K562 (cell line): ENCODE data around the gene MALRD1. TPM values are rescaled to one million over a fixed set of nuclear protein-coding genes. Genes with fewer than 3 reads are reported as not detected.

Experiments
- ATAC-seq: fragments of 200-7000 bp; cut with Tn5 transposase; 3 replicates; pipeline ENCODE4 v1.9.1; 2020; ENCODE audit warnings: moderate library complexity
- BruUV-seq: library from RNA; stranded (reverse); fragments of 400-500 nt; replicated peaks from 2 replicates; lab custom pipeline; 2021; lab: Mats Ljungman, UMichigan
- CTCF ChIA-PET: fragments of 300-600 bp; formaldehyde crosslinking; extraction: SDS; loops from one replicate; lab custom pipeline; 2021; ENCODE audit warnings: low intra/inter-chr PET ratio; lab: Yijun Ruan, JAX
- POLR2A ChIA-PET: fragments of 300-600, 350-650 bp; sonication (Branson Sonifier 250); formaldehyde crosslinking; extraction: SDS; loops from one replicate; lab custom pipeline; 2021; ENCODE audit warnings: antibody characterized with exemption, inconsistent platforms; lab: Yijun Ruan, JAX
- DNase-seq, 4 experiments: peaks; one replicate each; pipeline versions ENCODE4 v3.0.0 to v3.0.0-alpha.2; 2011 to 2018; ENCODE audit warnings: low spot score in 3 of 4, mixed read lengths in 3 of 4; ENCODE audit errors: extremely low read depth in 1 of 4
- FAIRE-seq: peaks from 2 replicates; lab custom pipeline; 2011; peaks lifted over from hg19 to GRCh38; lab: Jason Lieb, UNC
- H2AFZ ChIP-seq: 2 replicates; pipeline ENCODE4 v1.6.0; 2011; ENCODE audit warnings: low read depth, low read length, control low read depth, inconsistent platforms
- H3K27ac ChIP-seq: fragments of 200-600 bp; 3 replicates; pipeline ENCODE4 v1.8.0; 2011; ENCODE audit warnings: low read depth, mild to moderate bottlenecking, control low read depth, inconsistent platforms, low read length, moderate library complexity, mixed read lengths; ENCODE audit errors: extremely low read depth
- H3K27me3 ChIP-seq, 2 experiments: fragments of 300-600 bp in 1 of 2; 2 replicates in 1 of 2; 3 replicates in 1 of 2; pipeline versions ENCODE4 v1.6.0 to v1.8.0; 2011; ENCODE audit warnings: inconsistent platforms in 2 of 2, low read length in 2 of 2, mild to moderate bottlenecking in 1 of 2, mixed read lengths in 1 of 2, moderate library complexity in 1 of 2; ENCODE audit not compliant: control insufficient read depth in 2 of 2, insufficient read depth in 2 of 2
- H3K36me3 ChIP-seq: fragments of 300-600 bp; 3 replicates; pipeline ENCODE4 v1.8.0; 2011; ENCODE audit warnings: mild to moderate bottlenecking, low read length, inconsistent platforms; ENCODE audit not compliant: control insufficient read depth, insufficient read depth
- H3K4me1 ChIP-seq, 2 experiments: fragments of 200-600 bp in 1 of 2; replicated peaks in 1 of 2; 2 replicates in 1 of 2; 3 replicates in 1 of 2; pipeline versions ENCODE4 v1.5.1 to v1.8.0; 2011; ENCODE audit warnings: inconsistent platforms in 2 of 2, low read length in 2 of 2, mild to moderate bottlenecking in 1 of 2, mixed read lengths in 1 of 2, moderate library complexity in 1 of 2; ENCODE audit not compliant: control insufficient read depth in 2 of 2, insufficient read depth in 2 of 2
- H3K4me2 ChIP-seq: 2 replicates; pipeline ENCODE4 v1.6.1; 2011; ENCODE audit warnings: low read length, control low read depth, inconsistent platforms, mixed read lengths; ENCODE audit not compliant: insufficient read depth
- H3K4me3 ChIP-seq: fragments of 200-600 bp; sonication (generic), shearing (Covaris generic); 2 replicates; pipeline ENCODE4 v1.5.1; 2016; ENCODE audit warnings: control low read depth, inconsistent platforms
- H3K79me2 ChIP-seq: fragments of 200-600 bp; 3 replicates; pipeline ENCODE4 v1.8.0; 2011; ENCODE audit warnings: low read length, inconsistent platforms; ENCODE audit not compliant: control insufficient read depth, insufficient read depth
- H3K9ac ChIP-seq, 2 experiments: 2 replicates each; pipeline versions ENCODE4 v1.6.0 to v1.6.1; 2011; ENCODE audit warnings: low read depth in 2 of 2, low read length in 2 of 2, control low read depth in 1 of 2, inconsistent platforms in 1 of 2, mild to moderate bottlenecking in 1 of 2, mixed read lengths in 1 of 2; ENCODE audit not compliant: insufficient read depth in 1 of 2
- H3K9me1 ChIP-seq: one replicate; pipeline ENCODE4 v1.6.0; 2011; ENCODE audit warnings: inconsistent platforms, mild to moderate bottlenecking, low read length, moderate library complexity; ENCODE audit not compliant: control insufficient read depth, insufficient read depth
- H3K9me3 ChIP-seq: replicated peaks from 2 replicates; pipeline ENCODE4 v1.5.1; 2011; ENCODE audit warnings: low read depth, low read length, inconsistent platforms; ENCODE audit not compliant: control insufficient read depth, insufficient read depth
- H4K20me1 ChIP-seq: replicated peaks from 2 replicates; pipeline ENCODE4 v1.6.1; 2011; ENCODE audit warnings: low read length, inconsistent platforms, mixed read lengths; ENCODE audit not compliant: control insufficient read depth, insufficient read depth
- DNMT1 ChIP-seq: fragments of 450-650 bp; IDR thresholded peaks from 2 replicates; pipeline ENCODE4 v1.6.1; 2016; ENCODE audit warnings: antibody characterized with exemption, mild to moderate bottlenecking
- MCM2 ChIP-seq: fragments of 450-650 bp; IDR thresholded peaks from 2 replicates; pipeline ENCODE4 v1.6.1; 2017; ENCODE audit warnings: low read depth, mild to moderate bottlenecking
- SMARCC2 ChIP-seq: fragments of 450-650 bp; IDR thresholded peaks from 2 replicates; pipeline ENCODE4 v1.6.1; 2017; ENCODE audit warnings: antibody characterized with exemption, moderate library complexity, mild to moderate bottlenecking, low read depth
- TAF1 ChIP-seq: IDR thresholded peaks from 2 replicates; pipeline ENCODE4 v1.6.1; 2011; ENCODE audit warnings: mild to moderate bottlenecking, low read length, moderate library complexity; ENCODE audit not compliant: insufficient read depth, control insufficient read depth, severe bottlenecking; ENCODE audit errors: extremely low read depth
- ZFP1 ChIP-seq: fragments of 450-650 bp; formaldehyde crosslinking; IDR thresholded peaks from 2 replicates; pipeline ENCODE4 v1.4.0; 2020; ENCODE audit warnings: mild to moderate bottlenecking, mixed read lengths
- ZNF175 ChIP-seq: fragments of 200-800 bp; sonication (Bioruptor generic); IDR thresholded peaks from 2 replicates; pipeline ENCODE4 v1.6.1; 2016; ENCODE audit warnings: low read depth, mild to moderate bottlenecking, missing genetic modification characterization, missing compliant biosample characterization
- ZNF282 ChIP-seq: sonication (generic); formaldehyde crosslinking; IDR thresholded peaks from 2 replicates; pipeline ENCODE4 v1.8.1; 2023; ENCODE audit warnings: missing genetic modification reagents
- ZNF316 ChIP-seq: fragments of 450-650 bp; IDR thresholded peaks from 2 replicates; pipeline ENCODE4 v1.6.1; 2016
- ZNF766 ChIP-seq: fragments of 200-800 bp; sonication (Bioruptor generic); conservative IDR thresholded peaks from 2 replicates; pipeline ENCODE4 v1.6.1; 2016; ENCODE audit warnings: missing genetic modification characterization, missing compliant biosample characterization
- WGBS: fragments of 100-300 bp; shearing (Covaris generic); methylation state at CpG from one replicate; pipeline ENCODE4 v1.1.6; 2016; ENCODE audit warnings: low coverage, mixed read lengths; ENCODE audit not compliant: insufficient coverage; ENCODE audit errors: missing lambda C conversion rate; 5-methylcytosine and 5-hydroxymethylcytosine counted together
- in situ Hi-C: fragments of 300-500 bp; cut with MboI; formaldehyde crosslinking; loops from 4 replicates; pipeline ENCODE4 v1.15.0; 2018; ENCODE audit warnings: inconsistent platforms, mixed read lengths
- intact Hi-C: fragments of 100-400 bp; cut with micrococcal nuclease; formaldehyde crosslinking; loops from 2 replicates; pipeline ENCODE4 v1.14.2; 2022
- polyA plus RNA-seq, 8 experiments: library from polyadenylated mRNA; depleted of rRNA in 4 of 8; stranded (reverse) in 5 of 8; unstranded in 3 of 8; fragments of >200 nt; fragmentation: Nextera tagmentation in 2 of 8; fragmentation: Illumina TruSeq in 1 of 8; extraction: Ambion mirVana in 2 of 8; extraction: Trizol in 1 of 8; gene quantifications; 2 replicates each; pipeline versions ENCODE4 v1.2.1 to v1.2.3, GENCODE V29; 2011 to 2014; ENCODE audit warnings: inconsistent platforms in 1 of 8, missing spikeins in 1 of 8
- total RNA-seq, 7 experiments: library from RNA; depleted of rRNA in 6 of 7; stranded (reverse); fragments of >200 nt in 6 of 7; fragmentation: Illumina TruSeq in 2 of 7; extraction: Trizol in 2 of 7; gene quantifications; 2 replicates each; pipeline versions ENCODE4 v1.2.1 to v1.2.3, GENCODE V29; 2011 to 2021; ENCODE audit warnings: low replicate concordance in 1 of 7
- TF ChIP-seq, protein P1 (sequence below): fragments of 250-450 bp; sonication (Bioruptor Pico); IDR thresholded peaks from 2 replicates; pipeline ENCODE4 v1.4.0; 2020; ENCODE audit warnings: mild to moderate bottlenecking, moderate library complexity

Gene MALRD1
- total and polyA plus RNA-seq, 9 of the 15 experiments (the other 6 are each of a cell fraction or from before 2014, with no cell fraction given) = not detected

DNA sequence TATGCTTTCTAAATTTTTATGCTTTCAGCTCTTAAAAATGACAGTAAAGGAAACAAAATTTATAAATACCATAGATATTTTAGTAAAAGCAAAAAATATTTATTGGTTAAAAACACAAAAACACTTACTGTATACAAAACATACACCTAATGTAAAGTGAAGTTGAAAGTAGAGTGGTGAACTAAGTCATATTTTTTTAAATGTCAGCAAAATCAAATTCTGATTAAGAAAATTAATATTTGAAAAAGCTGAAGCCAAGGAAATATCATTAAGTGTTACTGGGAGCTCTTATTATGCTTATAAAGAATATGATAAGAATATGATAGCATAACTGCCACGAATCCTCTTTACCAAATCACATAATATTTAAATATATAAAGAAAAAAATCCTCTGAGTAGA is 702.4 kb downstream of the MALRD1 start:
- H3K9me3 ChIP-seq = no peaks in the 10 kb centered on the region
- ATAC-seq = no peak
- H3K9ac ChIP-seq = no peak overlapping the region
- H3K79me2 ChIP-seq = no peaks in the 10 kb centered on the region
- no peaks in the 10 kb centered on the region for H3K27me3 ChIP-seq
- no peak for DNase-seq
- ChIA-PET CTCF (no interaction called here), POLR2A (no interaction called here)
- H3K4me2 ChIP-seq = no peak overlapping the region
- no peaks in the 10 kb centered on the region for H3K4me1 ChIP-seq
- BruUV-seq = no TSS peak
- no peak overlapping the region for H2AFZ ChIP-seq
- in situ Hi-C loops (no loop called here), intact Hi-C loops (no loop called here)
- TF ChIP-seq ZFP1 (CRISPR knock-in tag) = no peak
- peak; percentile 62 for TF ChIP-seq ZNF316
- FAIRE-seq = no peak
- no peaks in the 10 kb centered on the region for H4K20me1 ChIP-seq
- H3K36me3 ChIP-seq = no peaks in the 10 kb centered on the region
- no peak overlapping the region for H3K4me3 ChIP-seq
- 0% methylated on average over 1 of the region's 1 CpG for WGBS
- H3K27ac ChIP-seq = no peak overlapping the region
- H3K9me1 ChIP-seq = no peaks in the 10 kb centered on the region

DNA sequence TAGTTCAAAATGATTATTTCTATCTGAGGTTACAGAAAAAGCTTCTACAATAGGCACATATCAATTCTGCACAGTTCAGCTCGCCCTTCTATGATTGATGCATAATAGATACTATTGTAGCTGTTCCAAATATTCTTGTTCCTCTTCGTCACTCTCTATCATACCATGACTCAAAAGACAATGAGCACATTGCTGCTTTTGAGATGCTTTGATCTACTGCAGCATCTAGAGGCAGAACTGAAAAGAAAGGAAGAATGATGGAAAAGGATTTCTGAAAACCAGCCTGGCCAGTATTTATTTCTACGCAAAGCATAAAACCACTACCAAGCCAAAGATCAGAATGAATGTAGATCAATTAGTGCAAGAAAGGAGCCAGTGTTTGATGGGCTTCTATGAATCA is 708.3 kb downstream of the MALRD1 start:
- H3K4me3 ChIP-seq = no peak overlapping the region
- H3K9ac ChIP-seq = no peak overlapping the region
- no peak overlapping the region for H3K4me2 ChIP-seq
- POLR2A ChIA-PET = no interaction called here
- in situ Hi-C loops = no loop called here
- H3K27me3 ChIP-seq = no peaks in the 10 kb centered on the region
- H3K27ac ChIP-seq = no peak overlapping the region
- intact Hi-C loops = no loop called here
- H3K9me3 ChIP-seq = no peaks in the 10 kb centered on the region
- ATAC-seq (no peak), FAIRE-seq (no peak), DNase-seq (no peak)
- CTCF ChIA-PET = no interaction called here
- no peaks in the 10 kb centered on the region for H3K4me1 ChIP-seq
- H3K36me3 ChIP-seq = no peaks in the 10 kb centered on the region
- TF ChIP-seq, protein P1, sequence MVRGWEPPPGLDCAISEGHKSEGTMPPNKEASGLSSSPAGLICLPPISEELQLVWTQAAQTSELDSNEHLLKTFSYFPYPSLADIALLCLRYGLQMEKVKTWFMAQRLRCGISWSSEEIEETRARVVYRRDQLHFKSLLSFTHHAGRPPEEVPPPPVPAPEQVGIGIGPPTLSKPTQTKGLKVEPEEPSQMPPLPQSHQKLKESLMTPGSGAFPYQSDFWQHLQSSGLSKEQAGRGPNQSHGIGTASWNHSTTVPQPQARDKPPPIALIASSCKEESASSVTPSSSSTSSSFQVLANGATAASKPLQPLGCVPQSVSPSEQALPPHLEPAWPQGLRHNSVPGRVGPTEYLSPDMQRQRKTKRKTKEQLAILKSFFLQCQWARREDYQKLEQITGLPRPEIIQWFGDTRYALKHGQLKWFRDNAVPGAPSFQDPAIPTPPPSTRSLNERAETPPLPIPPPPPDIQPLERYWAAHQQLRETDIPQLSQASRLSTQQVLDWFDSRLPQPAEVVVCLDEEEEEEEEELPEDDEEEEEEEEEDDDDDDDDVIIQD (CRISPR knock-in tag) = no peak
- no peak for TF ChIP-seq MCM2
- TF ChIP-seq ZNF766 (CRISPR knock-in tag) = no peak
- no peak for TF ChIP-seq DNMT1
- TF ChIP-seq ZNF175 = no peak
- TF ChIP-seq TAF1 = no peak
- TF ChIP-seq ZNF282 (CRISPR knock-in tag) = no peak
- no peak for TF ChIP-seq SMARCC2
- H3K79me2 ChIP-seq = no peaks in the 10 kb centered on the region
- no peaks in the 10 kb centered on the region for H3K9me1 ChIP-seq
- no TSS peak for BruUV-seq
- no peak overlapping the region for H2AFZ ChIP-seq
- 13% methylated on average over 3 of the region's 3 CpGs for WGBS
- no peaks in the 10 kb centered on the region for H4K20me1 ChIP-seq
